Small intestine (tissue), 7 donors: ENCODE results near the gene CD59. TPM values are rescaled to one million over a fixed set of nuclear protein-coding genes. Genes with fewer than 3 reads are reported as not detected.
"Not testable (repeated sequence)": the region's sequence is repeated elsewhere in the genome, so short reads cannot be mapped to it uniquely, and the experiment has no call there.

Experiments
- DNase-seq, 2 donors: peaks; one replicate each; pipeline versions ENCODE4 v3.0.0 to v3.0.0-alpha.2; 2013
- FAIRE-seq: peaks from 2 replicates; lab custom pipeline; 2012; peaks lifted over from hg19 to GRCh38; lab: Jason Lieb, UNC
- H3K27ac ChIP-seq, 3 donors: one replicate each; pipeline ENCODE4 v1.5.1; 2013; ENCODE audit warnings: low read length in 2 of 3, mild to moderate bottlenecking in 2 of 3, control low read depth in 1 of 3, inconsistent platforms in 1 of 3, low read depth in 1 of 3, moderate library complexity in 1 of 3
- H3K27me3 ChIP-seq, 3 donors: one replicate each; pipeline ENCODE4 v1.6.1; 2013; ENCODE audit warnings: low read length in 3 of 3, inconsistent platforms in 1 of 3; ENCODE audit not compliant: control insufficient read depth in 3 of 3, insufficient read depth in 3 of 3
- H3K36me3 ChIP-seq, 3 donors: one replicate each; pipeline ENCODE4 v1.6.1; 2013; ENCODE audit warnings: low read length in 3 of 3, inconsistent platforms in 1 of 3, low read depth in 1 of 3, mild to moderate bottlenecking in 1 of 3, moderate library complexity in 1 of 3; ENCODE audit not compliant: control insufficient read depth in 3 of 3, insufficient read depth in 2 of 3
- H3K4me1 ChIP-seq, 3 donors: one replicate each; pipeline ENCODE4 v1.6.1; 2013; ENCODE audit warnings: low read length in 2 of 3, inconsistent platforms in 1 of 3, low read depth in 1 of 3, mild to moderate bottlenecking in 1 of 3, moderate library complexity in 1 of 3; ENCODE audit not compliant: control insufficient read depth in 3 of 3, insufficient read depth in 2 of 3
- H3K4me3 ChIP-seq, 3 donors: one replicate each; pipeline ENCODE4 v1.5.1; 2013; ENCODE audit warnings: low read length in 3 of 3, control low read depth in 1 of 3, inconsistent platforms in 1 of 3, low read depth in 1 of 3, mild to moderate bottlenecking in 1 of 3, moderate library complexity in 1 of 3
- H3K9me3 ChIP-seq, 2 donors: one replicate each; pipeline ENCODE4 v1.6.1; 2013; ENCODE audit warnings: low read depth in 1 of 2, low read length in 1 of 2; ENCODE audit not compliant: control insufficient read depth in 2 of 2, insufficient read depth in 1 of 2
- WGBS, 3 donors: extraction: QIAGEN DNeasy Blood & Tissue Kit; methylation state at CpG; one replicate each; pipeline ENCODE4 v1.1.7; 2013; 5-methylcytosine and 5-hydroxymethylcytosine counted together
- polyA plus RNA-seq, 4 donors: library from polyadenylated mRNA; stranded (reverse) in 3 of 4; unstranded in 1 of 4; fragments of 200-250 nt in 3 of 4; fragments of 120-200 nt in 1 of 4; gene quantifications; one replicate each; pipeline versions ENCODE4 v1.2.1 to v1.2.3, GENCODE V29; 2013
- donor health status: healthy with polysubstance abuse.
- donor health status: control.
- donor health status: control.
- donor health status: Bipolar disorder and iron deficiency.
- donor health status: healthy.

The CD59 gene
- polyA plus RNA-seq, 4 donors, result 19.2 to 203 (median 97.8) TPM

DNA sequence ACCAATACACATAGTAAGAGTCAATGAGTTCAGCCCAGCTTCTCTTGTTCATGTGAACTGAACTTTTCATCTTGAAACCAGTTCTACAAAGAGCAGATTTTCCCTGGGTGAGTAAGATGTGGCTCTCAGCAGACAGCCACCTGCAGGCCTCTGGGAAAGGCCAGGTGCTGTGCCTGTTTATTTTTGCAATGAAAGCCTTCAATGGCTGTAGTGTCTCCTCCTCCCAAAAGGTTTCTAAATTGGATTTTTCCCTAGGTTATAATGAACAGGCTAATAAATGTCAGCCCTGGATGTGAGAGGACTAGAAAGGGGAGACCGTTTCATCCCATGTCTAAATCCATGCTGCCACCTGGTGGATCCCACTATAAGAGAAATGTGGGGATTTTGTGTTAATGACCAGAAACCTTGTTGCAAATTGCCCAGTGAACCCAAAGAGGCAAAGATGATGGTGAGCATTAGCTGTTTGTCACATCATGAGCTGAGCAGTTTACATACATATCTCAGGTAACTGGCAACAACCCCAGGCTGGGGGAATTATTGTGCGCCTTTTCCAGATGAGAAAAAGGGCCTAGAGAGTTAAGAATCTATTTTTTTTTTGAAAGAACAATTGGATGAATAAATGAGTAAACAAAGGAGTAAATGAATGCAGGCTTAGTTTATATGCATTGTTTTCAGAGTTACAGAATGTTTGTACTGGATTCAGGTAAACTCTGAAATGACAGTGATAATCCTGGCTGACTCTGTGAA, 48.3 kb downstream of the CD59 start:
- WGBS, 3 donors, result 45 to 54% (median 48%) methylated on average over 2 of the region's 2 CpGs
- peak; percentile 57 to 70 for DNase-seq
- H3K4me1 ChIP-seq, result peaks cover 3 to 25% (median 5%) of the 10 kb centered on the region in 3 donors
- no peak for FAIRE-seq
- no peak overlapping the region for H3K27ac ChIP-seq
- peaks cover 0 to 5% of the 10 kb centered on the region in 2 donors for H3K9me3 ChIP-seq
- no peaks in the 10 kb centered on the region for H3K36me3 ChIP-seq
- peaks cover 0 to 1% (median 0%) of the 10 kb centered on the region in 3 donors for H3K27me3 ChIP-seq
- no peak overlapping the region for H3K4me3 ChIP-seq

DNA sequence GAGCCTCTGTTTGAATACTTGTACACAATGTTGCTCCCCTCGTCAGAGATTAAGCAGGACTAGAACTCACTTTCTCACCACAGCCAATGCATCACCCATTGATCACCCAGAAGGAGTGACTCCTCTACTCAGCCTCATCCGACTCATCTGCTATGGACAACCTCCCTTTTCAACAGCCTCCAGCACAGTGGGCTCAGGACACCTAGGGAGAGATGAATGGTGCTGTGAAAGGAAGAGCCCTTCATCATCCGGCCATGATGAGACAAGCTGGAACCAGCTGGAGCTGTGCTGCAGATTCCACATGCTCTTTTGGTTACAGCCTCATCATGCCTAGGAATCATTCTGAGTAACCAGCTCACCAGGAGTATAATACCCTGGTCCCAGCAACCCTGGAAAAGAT, 51.1 kb downstream of the CD59 start:
- H3K4me3 ChIP-seq, result no peak overlapping the region
- FAIRE-seq (no peak), DNase-seq (no peak)
- 71 to 88% (median 74%) methylated on average over 3 of the region's 3 CpGs for whole genome bisulfite sequencing, 3 donors
- H3K27ac ChIP-seq, result no peak overlapping the region
- no peaks in the 10 kb centered on the region for H3K4me1 ChIP-seq
- H3K9me3 ChIP-seq, result peaks cover 0 to 5% of the 10 kb centered on the region in 2 donors
- H3K36me3 ChIP-seq, result no peaks in the 10 kb centered on the region
- peaks cover 0 to 3% (median 0%) of the 10 kb centered on the region in 3 donors for H3K27me3 ChIP-seq

DNA sequence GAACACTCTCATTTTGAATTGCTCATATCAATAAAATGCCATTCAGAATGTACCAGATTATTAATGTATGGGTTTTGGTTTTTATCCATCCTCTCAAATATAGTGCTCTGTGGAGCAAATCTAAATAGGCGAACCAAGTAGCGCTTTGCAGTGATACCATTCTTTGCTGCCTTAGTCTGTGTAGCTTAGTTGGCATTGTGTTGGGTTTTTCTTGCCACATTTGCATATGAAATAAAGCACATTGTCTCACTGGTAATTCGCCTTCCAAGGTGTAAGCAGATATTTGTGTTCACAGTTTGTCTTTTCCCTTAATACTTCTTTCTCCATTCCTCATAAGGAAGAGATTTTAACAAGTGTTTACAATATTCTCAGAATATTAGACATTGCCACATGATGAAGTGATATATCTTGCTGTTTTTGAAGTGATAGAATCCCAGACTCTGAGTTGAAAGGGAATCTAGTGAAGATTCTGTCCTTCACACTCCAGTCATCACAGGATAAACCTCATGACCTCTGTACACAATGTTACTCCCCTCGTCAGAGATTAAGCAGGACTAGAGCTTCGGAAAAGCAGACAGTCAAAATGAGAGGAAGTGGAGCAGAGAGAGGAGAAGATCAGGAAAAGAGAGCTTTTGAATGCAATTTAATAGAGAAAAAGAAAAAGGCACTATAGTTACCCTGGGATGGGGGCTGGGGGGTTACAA, 52.1 kb downstream of the CD59 start:
- H3K9me3 ChIP-seq, result peaks cover 0 to 5% of the 10 kb centered on the region in 2 donors
- H3K36me3 ChIP-seq, result no peaks in the 10 kb centered on the region
- H3K27ac ChIP-seq, result no peak overlapping the region
- no peak overlapping the region for H3K4me3 ChIP-seq
- H3K4me1 ChIP-seq, result no peaks in the 10 kb centered on the region
- WGBS, 3 donors, result 72 to 78% (median 78%) methylated on average over 5 of the region's 5 CpGs
- peaks cover 0 to 3% (median 0%) of the 10 kb centered on the region in 3 donors for H3K27me3 ChIP-seq
- FAIRE-seq, result no peak
- no peak for DNase-seq

DNA sequence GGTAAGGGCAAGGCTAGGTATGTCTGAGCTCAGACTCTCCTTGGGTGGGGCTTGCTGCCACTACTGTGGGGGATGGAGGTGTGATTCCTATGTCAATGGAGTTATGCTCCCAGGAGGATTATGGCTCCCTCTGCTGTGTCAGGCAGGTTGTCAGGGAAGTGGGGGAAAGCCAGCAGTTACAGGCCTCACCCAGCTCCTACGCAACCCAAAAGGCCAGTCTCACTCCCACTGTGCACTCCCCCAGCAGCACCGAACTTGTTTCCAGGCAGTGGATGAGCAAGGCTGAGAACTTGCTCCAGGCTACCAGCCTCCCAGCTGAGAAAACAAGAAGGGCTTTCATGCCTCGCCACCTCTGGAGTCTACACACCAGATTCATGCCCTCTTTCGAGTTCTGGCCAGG, 53.8 kb downstream of the CD59 start:
- Histone ChIP-seq H3K9me3 (peaks cover 0 to 2% of the 10 kb centered on the region in 2 donors), H3K27ac (no peak overlapping the region), H3K27me3 (peaks cover 0 to 3% (median 0%) of the 10 kb centered on the region in 3 donors), H3K4me3 (no peak overlapping the region), H3K36me3 (no peaks in the 10 kb centered on the region), H3K4me1 (no peaks in the 10 kb centered on the region)
- FAIRE-seq, result no peak
- no peak for DNase-seq
- 85 to 89% (median 89%) methylated on average over 4 of the region's 4 CpGs for WGBS, 3 donors

DNA sequence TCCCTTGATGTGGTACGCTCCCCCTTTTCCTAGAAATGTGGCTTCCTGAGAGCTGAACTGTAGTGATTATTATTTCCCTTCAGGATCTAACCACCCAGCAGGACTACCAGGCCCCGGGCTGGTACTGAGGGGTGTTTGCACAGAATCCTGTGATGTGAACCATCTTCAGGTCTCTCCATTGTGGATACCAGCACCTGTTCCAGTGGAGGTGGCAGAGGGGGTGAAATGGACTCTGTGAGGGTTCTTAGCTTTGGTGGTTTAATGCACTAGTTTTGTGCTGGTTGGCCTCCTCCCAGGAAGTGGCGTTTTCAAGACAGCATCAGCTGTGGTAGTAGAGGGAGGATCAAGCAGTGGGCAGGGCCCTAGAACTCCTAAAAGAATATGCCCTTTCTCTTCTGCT, 54.2 kb downstream of the CD59 start:
- H3K4me1 ChIP-seq, result no peaks in the 10 kb centered on the region
- 84 to 93% (median 87%) methylated on average over 3 of the region's 3 CpGs for WGBS, 3 donors
- H3K4me3 ChIP-seq, result no peak overlapping the region
- no peak overlapping the region for H3K27ac ChIP-seq
- DNase-seq, result no peak
- H3K9me3 ChIP-seq, result no peaks in the 10 kb centered on the region
- no peaks in the 10 kb centered on the region for H3K36me3 ChIP-seq
- FAIRE-seq, result no peak
- peaks cover 0 to 3% (median 0%) of the 10 kb centered on the region in 3 donors for H3K27me3 ChIP-seq

DNA sequence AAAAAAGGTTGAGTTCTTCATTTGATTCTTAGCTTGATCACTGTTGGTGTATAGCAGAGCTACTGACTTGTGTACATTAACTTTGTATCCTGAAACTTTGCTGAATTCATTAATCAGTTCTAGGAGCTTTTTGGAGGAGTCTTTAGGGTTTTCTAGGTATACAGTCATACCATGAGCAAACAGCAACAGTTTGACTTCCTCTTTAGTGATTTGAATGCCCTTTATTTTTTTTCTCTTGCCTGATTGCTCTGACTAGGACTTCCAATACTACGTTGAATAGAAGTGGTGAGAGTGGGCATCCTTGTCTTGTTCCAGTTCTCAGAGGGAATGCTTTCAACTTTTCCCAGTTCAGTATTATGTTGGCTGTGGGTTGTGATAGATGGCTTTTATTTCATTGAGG, 57.6 kb downstream of the CD59 start:
- H3K9me3 ChIP-seq, H3K27me3 ChIP-seq, H3K36me3 ChIP-seq, H3K4me3 ChIP-seq, FAIRE-seq, DNase-seq, H3K27ac ChIP-seq, H3K4me1 ChIP-seq: not testable (repeated sequence)
- WGBS, 3 donors, result 67 to 76% (median 73%) methylated on average over 1 of the region's 1 CpG

DNA sequence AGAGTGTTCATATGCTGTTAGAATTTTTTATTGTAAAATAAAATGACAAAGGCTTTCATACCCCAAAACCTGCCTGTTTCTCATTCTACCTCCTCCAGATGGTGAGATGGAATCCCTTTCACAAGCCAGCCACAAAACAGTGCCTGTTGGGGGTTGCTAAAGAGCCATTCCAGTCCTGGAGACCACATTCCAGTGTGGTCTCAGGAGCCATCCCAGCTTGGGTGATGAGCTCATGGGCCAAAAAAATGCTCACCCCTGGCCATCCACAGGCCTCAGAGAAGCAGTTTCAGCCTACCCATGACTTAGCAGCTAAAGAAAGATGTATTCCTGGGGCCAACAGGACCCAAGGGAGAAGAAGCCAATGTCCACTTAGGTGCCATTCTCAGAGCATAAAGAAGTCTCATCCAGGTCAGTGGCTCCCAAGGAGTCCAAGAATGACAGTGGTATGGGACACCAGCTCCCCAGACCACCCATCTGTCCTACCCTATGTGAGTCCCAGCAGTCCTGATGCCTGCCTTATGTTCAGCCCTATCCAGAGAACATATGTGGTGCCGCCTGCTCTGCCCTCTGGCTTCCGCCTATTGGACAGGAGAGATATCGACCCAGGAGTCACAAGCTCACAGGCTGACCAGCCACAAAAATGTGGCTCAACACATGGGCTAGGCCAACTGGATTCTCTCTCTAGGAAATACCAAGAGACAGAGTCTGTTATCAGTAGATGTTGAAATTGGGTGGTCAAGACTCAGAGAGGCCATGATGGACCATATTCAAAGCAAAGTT, 62.0 kb downstream of the CD59 start:
- no peaks in the 10 kb centered on the region for H3K4me1 ChIP-seq
- H3K9me3 ChIP-seq, result no peaks in the 10 kb centered on the region
- no peak overlapping the region for H3K4me3 ChIP-seq
- no peak for DNase-seq
- no peak for FAIRE-seq
- H3K27me3 ChIP-seq, result peaks cover 0 to 5% (median 0%) of the 10 kb centered on the region in 3 donors
- WGBS, 3 donors, result 92 to 95% (median 95%) methylated on average over 3 of the region's 3 CpGs
- H3K36me3 ChIP-seq, result no peaks in the 10 kb centered on the region
- no peak overlapping the region for H3K27ac ChIP-seq

DNA sequence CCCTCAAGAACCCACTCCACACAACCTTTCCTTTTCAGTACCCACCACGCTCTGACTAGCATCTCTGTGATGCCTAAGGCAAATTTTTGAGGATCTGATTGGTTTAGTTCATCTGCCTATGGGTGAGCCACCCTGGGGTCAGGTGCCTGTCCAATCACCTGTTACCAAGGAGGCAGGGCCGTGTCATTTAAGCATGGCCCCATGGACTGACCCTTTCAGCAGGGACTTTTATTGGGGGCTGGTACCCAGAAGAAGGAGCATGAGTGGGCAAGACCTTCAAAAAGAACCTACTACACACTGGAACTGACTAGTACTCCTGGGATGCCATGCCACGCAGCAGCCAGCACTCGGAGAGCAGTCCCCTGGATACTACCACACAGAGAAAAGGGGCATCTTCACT, 64.0 kb downstream of the CD59 start:
- DNase-seq (no peak), FAIRE-seq (no peak)
- Histone ChIP-seq H3K27me3 (peaks cover 0 to 5% (median 0%) of the 10 kb centered on the region in 3 donors), H3K27ac (no peak overlapping the region), H3K4me1 (no peaks in the 10 kb centered on the region), H3K4me3 (no peak overlapping the region), H3K36me3 (no peaks in the 10 kb centered on the region), H3K9me3 (no peaks in the 10 kb centered on the region)
- WGBS, 3 donors, result 82 to 88% (median 83%) methylated on average over 4 of the region's 4 CpGs
